ENCODE results near the gene ZNF766. TPM values are rescaled to one million over a fixed set of nuclear protein-coding genes. Genes with fewer than 3 reads are reported as not detected.
A peak's percentile ranks its signal among the peaks of the same experiment; 100 is the strongest.

Gene ZNF766
- total and polyA plus RNA-seq, 2 of the 13 experiments (the other 11 are each of a cell fraction or from before 2014, with no cell fraction given) = 5.2 to 10.3 TPM

- TF ChIP-seq TERF1 (CRISPR knock-in tag; IDR thresholded peaks at IDR 0.05) (no peak), ZNF616 (CRISPR knock-in tag; IDR thresholded peaks at IDR 0.05; ENCODE audit: low read depth) (peak; percentile 36; the same call in 1 of the 2 replicates), CSRNP1 (CRISPR knock-in tag; IDR thresholded peaks at IDR 0.05) (no peak; the same call in 1 of the 2 replicates), MIER3 (CRISPR knock-in tag; IDR thresholded peaks at IDR 0.05; ENCODE audit: borderline replicate concordance) (0 out of 2 replicates have a peak, but pooled peaks have one; percentile 20), RARG (CRISPR knock-in tag; IDR thresholded peaks at IDR 0.05; ENCODE audit: low read depth) (no peak), DNMT1 (CRISPR knock-in tag; IDR thresholded peaks at IDR 0.05) (no peak), ZNF816 (CRISPR knock-in tag; IDR thresholded peaks at IDR 0.05; ENCODE audit: borderline replicate concordance) (peak; percentile 73; the same call in 1 of the 2 replicates), JUNB (CRISPR knock-in tag; IDR thresholded peaks at IDR 0.05; ENCODE audit: borderline replicate concordance) (no peak), PAX8 (CRISPR knock-in tag; IDR thresholded peaks at IDR 0.05; ENCODE audit: borderline replicate concordance) (0 out of 2 replicates have a peak, but pooled peaks have one; percentile 60), SPEN (CRISPR knock-in tag; IDR thresholded peaks at IDR 0.05; ENCODE audit: low read depth) (peak; percentile 72), ZNF746 (CRISPR knock-in tag; IDR thresholded peaks at IDR 0.05) (peak; percentile 57; the same call in 1 of the 2 replicates), ZNF335 (CRISPR knock-in tag; IDR thresholded peaks at IDR 0.05) (0 out of 2 replicates have a peak, but pooled peaks have one; percentile 32), E2F1 (CRISPR knock-in tag; IDR thresholded peaks at IDR 0.05) (peak; percentile 74; the same call in 1 of the 2 replicates), HES4 (CRISPR knock-in tag; IDR thresholded peaks at IDR 0.05; ENCODE audit: borderline replicate concordance) (0 out of 2 replicates have a peak, but pooled peaks have one; percentile 19), REPIN1 (CRISPR knock-in tag; IDR thresholded peaks at IDR 0.05; ENCODE audit: borderline replicate concordance, low read depth) (peak; percentile 77), TBX2 (CRISPR knock-in tag; IDR thresholded peaks at IDR 0.05; ENCODE audit: borderline replicate concordance) (peak; percentile 83), ZNF441 (CRISPR knock-in tag; IDR thresholded peaks at IDR 0.05; ENCODE audit: borderline replicate concordance) (0 out of 2 replicates have a peak, but pooled peaks have one; percentile 30), ZNF17 (CRISPR knock-in tag; IDR thresholded peaks at IDR 0.05) (no peak), PHF20 (CRISPR knock-in tag; IDR thresholded peaks at IDR 0.05) (peak; percentile 83), ZSCAN22 (CRISPR knock-in tag; IDR thresholded peaks at IDR 0.05) (peak; percentile 30; the same call in 1 of the 2 replicates)
These were observed at the start of gene ZNF766 (continued) for GRCh38 chr19:52269338-52270261.
